NB4 (cell line): ENCODE measurements around the gene CADPS.

Source experiments
- DNase-seq: peaks from one replicate; pipeline ENCODE4 v3.0.0; 2010; ENCODE audit warnings: low read depth
- H3K4me3 ChIP-seq: one replicate; pipeline ENCODE4 v1.5.1; 2011; ENCODE audit warnings: mild to moderate bottlenecking, low read depth, low read length, moderate library complexity
- CTCF ChIP-seq: IDR thresholded peaks from one replicate; pipeline ENCODE4 v1.5.1; 2012; ENCODE audit warnings: low read depth, low read length
- MYC ChIP-seq: IDR thresholded peaks from 2 replicates; pipeline ENCODE4 v1.6.1; 2011; ENCODE audit warnings: low read depth, low read length
- POLR2A ChIP-seq: IDR thresholded peaks from 2 replicates; pipeline ENCODE4 v1.6.1; 2011; ENCODE audit warnings: mild to moderate bottlenecking; ENCODE audit not compliant: insufficient read length; ENCODE audit errors: extremely low read depth
- TF ChIP-seq, protein P1 (sequence below): IDR thresholded peaks from 2 replicates; pipeline ENCODE4 v1.6.1; 2011; ENCODE audit warnings: low read depth, low read length

CADPS gene

GRCh38 chr3:62632510-62633294 is 242.5 kb downstream of the CADPS start:
- H3K4me3 ChIP-seq = no peak overlapping the region
- TF ChIP-seq CTCF = no peak
- TF ChIP-seq MYC = no peak
- no peak for DNase-seq

- no peak overlapping the region for H3K4me3 ChIP-seq
- TF ChIP-seq, protein P1, sequence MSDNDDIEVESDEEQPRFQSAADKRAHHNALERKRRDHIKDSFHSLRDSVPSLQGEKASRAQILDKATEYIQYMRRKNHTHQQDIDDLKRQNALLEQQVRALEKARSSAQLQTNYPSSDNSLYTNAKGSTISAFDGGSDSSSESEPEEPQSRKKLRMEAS = no peak
- TF ChIP-seq MYC = no peak
- no peak for TF ChIP-seq POLR2A
- TF ChIP-seq CTCF = no peak
- DNase-seq = no peak
Measured at GRCh38 chr3:62631488-62631887, 243.7 kb downstream of the CADPS start.

- H3K4me3 ChIP-seq = no peak overlapping the region
- TF ChIP-seq MYC (no peak), POLR2A (no peak), CTCF (no peak)
- TF ChIP-seq, protein P1 = no peak
- DNase-seq = no peak
Measured at GRCh38 chr3:62630664-62631063, 244.6 kb downstream of the CADPS start.

DNA sequence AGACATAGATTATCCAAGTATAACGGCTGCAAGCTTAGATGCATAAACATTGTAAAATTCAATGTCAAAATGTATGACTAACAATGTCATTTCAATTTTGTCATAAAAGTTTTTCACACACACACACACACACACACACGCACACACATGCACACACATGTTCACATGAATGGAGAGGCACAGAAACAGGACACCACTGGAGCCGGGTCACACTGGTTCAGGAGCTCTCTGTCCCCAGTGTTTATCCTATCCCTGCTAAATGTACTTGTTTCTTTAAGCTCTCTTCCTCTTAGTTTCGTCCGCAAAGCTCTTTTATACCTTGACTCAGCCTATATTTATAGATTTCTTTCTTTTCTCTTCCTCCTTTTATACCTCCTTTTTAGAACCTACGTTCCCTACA is 249.9 kb downstream of the CADPS start:
- TF ChIP-seq, protein P1 = no peak
- TF ChIP-seq POLR2A = no peak
- no peak for DNase-seq
- no peak overlapping the region for H3K4me3 ChIP-seq

DNA sequence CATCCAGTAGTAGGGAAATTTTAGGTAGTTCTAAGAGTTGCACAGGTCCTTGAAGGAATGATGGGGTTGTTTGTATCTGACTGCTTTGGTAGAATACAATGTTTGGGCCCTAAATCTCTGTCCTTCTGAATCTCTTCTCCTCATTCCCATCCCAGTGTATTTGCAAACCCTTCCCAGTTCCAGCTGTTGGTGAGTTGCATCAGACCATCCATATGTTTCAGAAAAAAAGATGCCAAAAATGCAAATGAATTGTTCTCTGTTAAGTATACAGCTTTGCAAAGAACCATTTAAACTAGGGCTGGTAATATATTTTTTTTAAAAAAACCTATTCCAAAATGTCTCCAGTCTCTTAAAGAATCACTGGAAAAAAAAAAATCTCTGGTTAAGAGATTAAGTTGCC is 251.0 kb downstream of the CADPS start:
- DNase-seq = no peak
- H3K4me3 ChIP-seq = no peak overlapping the region
- TF ChIP-seq POLR2A (no peak), CTCF (no peak), MYC (no peak)
- TF ChIP-seq, protein P1 = no peak

DNA sequence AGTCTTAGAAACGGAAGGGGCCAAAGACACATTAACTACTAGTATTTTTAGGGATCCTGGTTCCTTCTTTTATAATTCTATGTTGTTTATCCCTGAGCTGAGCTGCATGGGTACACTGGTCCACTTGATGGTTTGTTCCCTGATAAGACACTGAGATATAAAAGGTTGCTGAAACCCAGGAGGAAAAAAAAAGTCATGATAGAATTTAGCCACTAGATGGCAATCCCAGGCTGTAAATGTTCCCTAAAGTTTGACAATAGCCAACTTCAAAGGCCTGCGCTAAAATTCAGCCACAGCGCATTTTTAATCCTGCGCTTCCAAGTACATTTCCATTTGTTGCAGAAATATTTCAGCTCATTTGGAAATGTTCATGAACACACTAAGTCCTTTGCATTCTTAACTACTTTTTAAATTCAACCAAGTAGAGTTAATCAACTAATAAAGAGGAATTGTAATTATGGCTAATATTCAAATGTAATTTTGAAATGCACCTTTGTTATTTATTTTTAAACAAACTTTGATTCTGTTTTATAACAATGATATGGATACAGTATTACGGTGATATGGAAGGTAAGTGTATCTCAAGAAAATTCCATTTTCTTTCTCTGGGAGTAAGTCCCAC is 252.6 kb downstream of the CADPS start:
- peak; percentile 46 for DNase-seq
- no peak overlapping the region for H3K4me3 ChIP-seq
- peak; percentile 45 for TF ChIP-seq CTCF
- no peak for TF ChIP-seq MYC
- TF ChIP-seq, protein P1 = no peak
